Testis (tissue), 2 donors: ENCODE results near the gene UBE3C.

Source experiments
- POLR2A ChIP-seq: fragments of 450-650 bp; IDR thresholded peaks from one replicate; pipeline ENCODE4 v1.6.1; 2017; ENCODE audit warnings: antibody characterized with exemption, mild to moderate bottlenecking, moderate library complexity
- TF ChIP-seq, protein P1 (sequence below), 3 experiments: fragments of 450-650 bp in 2 of 3; fragments of 200-600 bp in 1 of 3; sonication (generic) in 1 of 3; IDR thresholded peaks; one replicate each; pipeline ENCODE4 v1.5.1; 2016 to 2019; ENCODE audit warnings: antibody characterized with exemption in 3 of 3, mild to moderate bottlenecking in 2 of 3, moderate library complexity in 1 of 3

- TF ChIP-seq, protein P1, sequence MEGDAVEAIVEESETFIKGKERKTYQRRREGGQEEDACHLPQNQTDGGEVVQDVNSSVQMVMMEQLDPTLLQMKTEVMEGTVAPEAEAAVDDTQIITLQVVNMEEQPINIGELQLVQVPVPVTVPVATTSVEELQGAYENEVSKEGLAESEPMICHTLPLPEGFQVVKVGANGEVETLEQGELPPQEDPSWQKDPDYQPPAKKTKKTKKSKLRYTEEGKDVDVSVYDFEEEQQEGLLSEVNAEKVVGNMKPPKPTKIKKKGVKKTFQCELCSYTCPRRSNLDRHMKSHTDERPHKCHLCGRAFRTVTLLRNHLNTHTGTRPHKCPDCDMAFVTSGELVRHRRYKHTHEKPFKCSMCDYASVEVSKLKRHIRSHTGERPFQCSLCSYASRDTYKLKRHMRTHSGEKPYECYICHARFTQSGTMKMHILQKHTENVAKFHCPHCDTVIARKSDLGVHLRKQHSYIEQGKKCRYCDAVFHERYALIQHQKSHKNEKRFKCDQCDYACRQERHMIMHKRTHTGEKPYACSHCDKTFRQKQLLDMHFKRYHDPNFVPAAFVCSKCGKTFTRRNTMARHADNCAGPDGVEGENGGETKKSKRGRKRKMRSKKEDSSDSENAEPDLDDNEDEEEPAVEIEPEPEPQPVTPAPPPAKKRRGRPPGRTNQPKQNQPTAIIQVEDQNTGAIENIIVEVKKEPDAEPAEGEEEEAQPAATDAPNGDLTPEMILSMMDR (IDR thresholded peaks at IDR 0.05), result no peak
- TF ChIP-seq POLR2A, result no peak
Measured at GRCh38 chr7:157278167-157278790, 139.6 kb downstream of the UBE3C start.
